KMS-11 (cell line): ENCODE data around the gene SLC49A3.

ENCODE experiments used
- H2AFZ ChIP-seq: fragments of 200-600 bp; sonication (generic); 2 replicates; pipeline ENCODE4 v1.6.1; 2016; ENCODE audit warnings: antibody characterized with exemption, mixed run types, low read depth
- H3K27ac ChIP-seq: fragments of 200-600 bp; sonication (generic); 2 replicates; pipeline ENCODE4 v1.6.1; 2016; ENCODE audit warnings: mild to moderate bottlenecking, mixed run types
- H3K27me3 ChIP-seq: fragments of 200-600 bp; sonication (generic); 2 replicates; pipeline ENCODE4 v1.6.1; 2017; ENCODE audit warnings: mild to moderate bottlenecking, low read depth, mixed run types, moderate library complexity; ENCODE audit not compliant: insufficient read depth
- H3K36me3 ChIP-seq: fragments of 200-600 bp; sonication (generic); 2 replicates; pipeline ENCODE4 v1.6.1; 2017; ENCODE audit warnings: mild to moderate bottlenecking, mixed run types; ENCODE audit not compliant: insufficient read depth
- H3K4me1 ChIP-seq: fragments of 200-600 bp; sonication (generic); 2 replicates; pipeline ENCODE4 v1.6.1; 2016; ENCODE audit warnings: mild to moderate bottlenecking, low read depth, mixed run types; ENCODE audit not compliant: poor library complexity, severe bottlenecking
- H3K4me2 ChIP-seq: fragments of 200-600 bp; sonication (generic); 2 replicates; pipeline ENCODE4 v1.7.0; 2016; ENCODE audit warnings: mild to moderate bottlenecking, mixed run types
- H3K4me3 ChIP-seq: fragments of 200-600 bp; sonication (generic); IDR thresholded peaks from 2 replicates; pipeline ENCODE4 v1.6.1; 2017; ENCODE audit warnings: low read depth, low read length, mixed read lengths; ENCODE audit not compliant: insufficient read depth
- H3K79me2 ChIP-seq: fragments of 200-600 bp; sonication (generic); 2 replicates; pipeline ENCODE4 v1.6.1; 2016; ENCODE audit warnings: low read depth, mixed run types; ENCODE audit not compliant: insufficient read depth
- H3K9ac ChIP-seq: fragments of 200-600 bp; sonication (generic); 2 replicates; pipeline ENCODE4 v1.6.1; 2016; ENCODE audit warnings: mild to moderate bottlenecking, mixed run types
- H4K20me1 ChIP-seq: fragments of 200-600 bp; sonication (generic); 2 replicates; pipeline ENCODE4 v1.6.1; 2016; ENCODE audit warnings: mild to moderate bottlenecking, mixed run types; ENCODE audit not compliant: insufficient read depth
- CTCF ChIP-seq: fragments of 200-600 bp; sonication (generic); conservative IDR thresholded peaks from 2 replicates; pipeline ENCODE4 v1.6.1; 2017; ENCODE audit warnings: low read depth, mild to moderate bottlenecking, antibody characterized with exemption, low read length, moderate library complexity, mixed read lengths

SLC49A3 gene

DNA sequence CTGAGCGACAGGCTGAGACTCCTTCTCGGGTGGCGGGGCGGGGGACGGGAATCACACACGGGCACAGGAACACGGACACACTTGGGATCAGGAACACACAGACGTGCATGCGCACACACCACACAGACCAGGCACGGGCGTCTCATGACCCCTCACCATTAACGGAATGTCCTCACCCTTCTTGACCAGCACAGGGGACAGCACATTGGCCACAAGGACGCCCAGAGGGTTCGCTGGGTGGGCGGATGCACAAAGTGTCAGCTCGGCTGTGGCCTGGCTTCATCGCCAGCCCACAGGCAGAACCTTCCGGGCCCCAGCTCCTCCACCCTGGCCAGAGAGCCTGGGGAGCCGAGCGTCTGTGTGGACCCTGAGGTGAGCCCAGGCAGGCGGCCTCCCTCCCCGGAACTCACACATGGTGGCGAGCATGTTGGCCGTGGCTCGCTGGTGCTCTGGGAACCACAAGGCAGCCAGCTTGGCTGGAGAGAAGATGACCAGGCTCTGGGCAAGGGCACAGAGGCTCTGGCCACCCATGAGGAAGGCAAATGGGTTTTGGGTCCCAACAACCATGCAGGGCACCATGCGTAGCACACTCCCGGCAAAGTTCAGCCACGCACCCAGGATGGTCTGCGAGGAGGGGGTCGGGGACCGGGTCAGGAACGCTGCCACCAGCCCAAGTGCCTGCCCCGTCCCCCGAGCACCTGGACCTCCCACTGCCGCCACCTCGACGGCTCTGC is 3.1 kb downstream of the SLC49A3 start:
- no peak for TF ChIP-seq CTCF
- no peak overlapping the region for H3K4me3 ChIP-seq
- H3K79me2 ChIP-seq: no peaks in the 10 kb centered on the region
- H4K20me1 ChIP-seq: no peaks in the 10 kb centered on the region
- no peaks in the 10 kb centered on the region for H3K27me3 ChIP-seq
- H3K27ac ChIP-seq: no peak overlapping the region
- no peak overlapping the region for H2AFZ ChIP-seq
- no peaks in the 10 kb centered on the region for H3K4me1 ChIP-seq
- H3K4me2 ChIP-seq: no peak overlapping the region
- no peak overlapping the region for H3K9ac ChIP-seq
- H3K36me3 ChIP-seq: no peaks in the 10 kb centered on the region

- H3K9ac ChIP-seq: no peak overlapping the region
- H3K79me2 ChIP-seq: no peaks in the 10 kb centered on the region
- no peaks in the 10 kb centered on the region for H3K4me1 ChIP-seq
- H3K27me3 ChIP-seq: no peaks in the 10 kb centered on the region
- H3K4me2 ChIP-seq: no peak overlapping the region
- no peaks in the 10 kb centered on the region for H4K20me1 ChIP-seq
- H3K27ac ChIP-seq: no peak overlapping the region
- no peak overlapping the region for H3K4me3 ChIP-seq
- no peaks in the 10 kb centered on the region for H3K36me3 ChIP-seq
- no peak overlapping the region for H2AFZ ChIP-seq
- no peak for TF ChIP-seq CTCF
Measured at GRCh38 chr4:684623-685327, 4.2 kb downstream of the SLC49A3 start.

GRCh38 chr4:683982-684622 is 4.8 kb downstream of the SLC49A3 start:
- Histone ChIP-seq H3K27ac (no peak overlapping the region), H4K20me1 (no peaks in the 10 kb centered on the region), H3K79me2 (no peaks in the 10 kb centered on the region), H3K4me1 (no peaks in the 10 kb centered on the region), H2AFZ (no peak overlapping the region), H3K27me3 (no peaks in the 10 kb centered on the region), H3K4me2 (no peak overlapping the region), H3K4me3 (no peak overlapping the region), H3K9ac (no peak overlapping the region), H3K36me3 (no peaks in the 10 kb centered on the region)
- TF ChIP-seq CTCF: no peak

DNA sequence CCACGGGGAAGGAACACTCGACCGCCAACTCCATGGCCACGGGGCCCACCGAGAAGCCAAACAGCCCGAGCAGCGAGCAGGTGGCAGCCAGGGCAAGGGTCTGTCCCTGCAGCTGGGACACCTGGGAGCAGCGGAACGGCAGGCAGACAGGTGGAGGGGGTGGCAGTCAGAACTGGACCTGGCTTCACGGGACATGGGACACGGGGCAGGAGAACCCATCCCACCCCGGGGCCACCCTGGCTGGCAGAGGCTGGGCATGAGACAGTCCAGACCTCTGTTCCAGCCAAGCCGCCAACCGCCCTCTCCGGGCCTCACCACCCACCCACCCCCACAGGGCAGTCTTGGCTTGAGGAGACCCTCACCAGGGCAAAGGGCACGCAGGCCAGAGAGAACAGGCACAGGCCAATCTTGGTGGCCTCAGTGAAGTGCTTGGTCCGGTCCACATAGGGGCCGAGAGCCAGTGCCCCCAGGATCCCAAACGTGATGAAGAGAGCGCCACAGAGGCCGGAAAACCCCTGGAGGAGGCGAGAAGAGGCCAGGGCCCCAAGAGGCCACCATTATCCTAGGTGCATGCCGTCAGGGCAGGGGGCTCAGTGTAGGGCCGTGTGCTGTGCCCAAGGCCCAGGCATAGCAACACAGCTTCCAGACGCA is 5.6 kb downstream of the SLC49A3 start:
- H3K27ac ChIP-seq: no peak overlapping the region
- TF ChIP-seq CTCF: no peak
- no peak overlapping the region for H2AFZ ChIP-seq
- no peak overlapping the region for H3K4me2 ChIP-seq
- H3K36me3 ChIP-seq: no peaks in the 10 kb centered on the region
- no peak overlapping the region for H3K9ac ChIP-seq
- no peaks in the 10 kb centered on the region for H3K27me3 ChIP-seq
- no peak overlapping the region for H3K4me3 ChIP-seq
- no peaks in the 10 kb centered on the region for H3K79me2 ChIP-seq
- H3K4me1 ChIP-seq: no peaks in the 10 kb centered on the region
- H4K20me1 ChIP-seq: no peaks in the 10 kb centered on the region
